NCI-H1105 treated with DMSO at 0.1 percent for 48 hours (cell line): ENCODE results near the gene CUL3.

ENCODE experiments used
- DNase-seq: peaks from one replicate; lab custom pipeline; 2025; lab: John Stamatoyannopoulos, UW

The CUL3 gene

GRCh38 chr2:224580248-224580647 lies 4.9 kb downstream of the CUL3 start:
- no peak for DNase-seq

DNA sequence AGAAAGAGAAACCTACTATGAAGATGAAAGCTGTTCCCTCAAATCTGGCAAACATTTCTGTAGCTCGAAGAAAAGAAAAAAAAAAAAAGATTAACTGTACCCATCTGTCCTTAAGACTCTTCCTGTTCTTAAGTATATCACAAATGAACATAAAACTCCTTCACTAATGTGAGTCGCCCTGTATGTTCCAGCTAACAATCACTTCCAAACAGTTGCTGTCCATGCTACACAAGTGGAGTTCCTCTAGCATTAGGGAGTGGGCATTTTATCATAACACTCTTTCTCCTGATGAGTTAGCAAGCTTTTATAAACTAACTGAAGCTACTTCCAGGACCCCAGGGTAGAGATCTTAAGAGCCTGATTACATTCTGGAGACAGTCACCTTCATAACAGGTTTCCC lies 5.8 kb downstream of the CUL3 start:
- no peak for DNase-seq

- no peak for DNase-seq
Measured at GRCh38 chr2:224577541-224577940, 7.6 kb downstream of the CUL3 start.

DNA sequence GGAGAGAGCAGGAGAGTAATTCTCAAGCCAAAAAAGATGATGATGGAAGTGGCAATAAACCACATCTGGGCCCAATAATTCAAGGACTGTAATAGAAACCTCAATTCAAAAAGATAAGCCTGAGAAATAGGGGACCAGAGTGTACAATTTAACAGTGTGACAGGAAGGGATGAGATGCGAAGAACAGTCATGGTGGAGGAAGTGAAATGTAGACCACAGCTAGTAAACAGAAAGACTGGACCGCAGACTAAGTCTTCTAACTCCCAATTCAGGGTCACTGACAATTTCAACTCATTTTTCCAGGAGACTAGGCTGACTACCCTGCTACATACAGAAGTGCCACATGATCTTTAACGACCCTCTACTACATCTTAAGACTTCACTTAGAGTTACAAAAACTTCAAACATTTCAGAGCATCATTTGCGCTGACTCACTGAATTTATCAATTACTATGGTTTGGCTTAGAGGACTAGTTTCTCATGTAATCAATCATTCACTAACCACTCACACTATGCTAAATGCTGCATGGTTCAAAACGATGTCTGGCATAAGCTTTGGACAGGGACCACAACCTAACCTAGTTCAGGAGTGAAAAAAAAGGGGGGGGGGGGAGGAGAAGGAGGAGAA lies 9.0 kb downstream of the CUL3 start:
- DNase-seq = no peak

- DNase-seq = no peak
Measured at GRCh38 chr2:224574423-224575084, 10.6 kb downstream of the CUL3 start.

- DNase-seq = no peak
Measured at GRCh38 chr2:224573724-224574123, 11.4 kb downstream of the CUL3 start.

- no peak for DNase-seq
Measured at GRCh38 chr2:224572338-224572737, 12.8 kb downstream of the CUL3 start.

GRCh38 chr2:224570328-224570993 lies 14.7 kb downstream of the CUL3 start:
- DNase-seq = no peak

GRCh38 chr2:224569654-224570053 lies 15.5 kb downstream of the CUL3 start:
- no peak for DNase-seq

DNA sequence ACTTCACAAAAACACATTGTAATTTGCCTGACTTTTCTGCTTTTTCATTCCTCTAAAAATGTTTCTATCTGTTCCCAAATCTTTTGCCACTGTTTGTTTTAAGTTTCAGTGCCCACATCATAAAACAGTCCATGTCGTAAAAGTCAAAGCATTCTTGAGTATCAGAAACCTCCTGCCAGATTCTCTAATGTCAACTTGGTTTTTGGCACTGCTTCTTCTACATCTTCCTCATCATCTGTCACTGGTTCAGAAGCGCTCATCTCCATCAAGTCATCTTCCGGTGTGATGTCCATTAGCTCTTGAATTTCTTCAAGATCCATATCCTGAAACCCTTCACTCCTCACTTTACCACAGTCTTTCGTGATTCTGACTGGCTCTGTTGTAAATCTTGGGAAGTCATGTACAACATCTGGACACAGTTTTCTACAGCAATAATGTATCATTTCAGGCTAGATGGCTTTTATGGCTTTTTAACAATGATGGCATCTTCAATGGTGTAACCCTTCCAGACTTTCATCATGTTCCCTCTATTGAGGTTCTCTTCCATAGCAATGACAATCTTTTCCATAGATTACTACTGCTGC lies 19.6 kb downstream of the CUL3 start:
- DNase-seq = no peak

- no peak for DNase-seq
Measured at GRCh38 chr2:224563537-224563936, 21.6 kb downstream of the CUL3 start.

GRCh38 chr2:224562831-224563230 lies 22.3 kb downstream of the CUL3 start:
- DNase-seq = no peak

DNA sequence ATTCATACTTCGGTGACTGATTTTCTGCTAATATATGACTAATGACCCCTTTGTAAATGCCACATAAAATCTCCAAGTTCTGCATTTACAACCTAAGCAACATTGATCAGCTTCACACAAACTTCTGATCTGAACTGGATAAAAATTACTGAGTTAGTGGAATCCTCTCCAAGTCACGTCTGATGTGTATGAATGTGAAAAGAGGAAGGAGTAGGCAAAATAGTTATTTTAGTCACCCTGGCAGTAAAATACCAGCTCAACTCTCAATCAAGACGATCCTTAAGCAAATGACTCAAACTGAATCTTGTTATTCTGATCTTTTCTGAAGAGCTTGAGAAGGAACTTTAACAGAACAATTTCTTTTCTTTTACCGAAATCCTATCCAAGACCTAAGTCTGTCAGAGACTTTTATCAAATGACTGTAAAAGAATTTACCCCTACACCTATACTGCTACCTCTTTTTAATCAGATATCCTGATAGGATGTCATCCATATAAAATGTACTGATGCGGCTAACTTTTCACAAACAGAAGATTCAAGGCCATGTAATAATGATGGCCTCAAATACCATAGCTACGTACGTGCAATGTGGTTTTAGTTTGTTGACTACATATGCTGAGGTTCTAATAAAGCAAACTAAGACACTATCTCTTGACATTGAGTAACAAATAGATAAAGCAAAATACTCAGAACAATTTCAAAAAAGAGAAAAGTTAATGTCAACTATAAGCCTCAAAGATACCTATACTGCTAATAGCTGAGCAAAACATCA lies 23.7 kb downstream of the CUL3 start:
- no peak for DNase-seq

GRCh38 chr2:224560549-224560948 lies 24.6 kb downstream of the CUL3 start:
- no peak for DNase-seq

DNA sequence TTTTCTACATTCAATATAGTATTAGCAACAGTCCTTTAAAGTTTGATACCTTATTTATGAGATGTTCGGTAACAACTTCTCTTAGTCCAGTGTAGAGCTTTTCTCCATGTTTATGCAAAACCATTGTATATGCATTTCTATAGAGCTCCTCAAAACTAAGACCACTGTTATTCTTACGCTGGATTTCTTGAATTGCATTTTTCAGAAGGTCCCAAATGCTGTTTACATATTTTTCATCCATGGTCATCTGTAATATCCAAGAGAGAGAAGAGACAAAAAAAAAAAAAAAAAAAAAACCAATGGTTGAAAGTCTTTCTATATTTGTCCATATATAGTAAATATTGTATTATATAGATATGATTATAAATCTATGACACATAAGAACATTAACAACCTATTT lies 27.6 kb downstream of the CUL3 start:
- DNase-seq = no peak

DNA sequence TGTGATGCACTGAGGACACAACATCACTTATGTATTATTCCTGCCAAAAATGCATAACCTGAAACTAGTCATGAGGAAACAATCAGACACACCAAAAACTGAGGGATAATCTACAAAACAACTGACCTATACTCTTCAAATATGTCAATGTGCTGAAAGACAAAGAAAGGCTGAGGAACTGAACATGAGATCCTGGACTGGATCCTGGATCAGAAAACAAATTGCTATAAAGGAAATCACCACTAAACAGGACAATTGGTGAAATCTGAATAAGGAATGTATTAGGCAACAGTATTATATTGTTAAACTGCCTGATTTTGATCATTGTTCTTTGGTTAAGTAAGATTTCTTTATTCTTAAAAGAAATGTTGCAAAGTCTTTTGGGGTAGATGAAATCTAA lies 28.8 kb downstream of the CUL3 start:
- DNase-seq = no peak

DNA sequence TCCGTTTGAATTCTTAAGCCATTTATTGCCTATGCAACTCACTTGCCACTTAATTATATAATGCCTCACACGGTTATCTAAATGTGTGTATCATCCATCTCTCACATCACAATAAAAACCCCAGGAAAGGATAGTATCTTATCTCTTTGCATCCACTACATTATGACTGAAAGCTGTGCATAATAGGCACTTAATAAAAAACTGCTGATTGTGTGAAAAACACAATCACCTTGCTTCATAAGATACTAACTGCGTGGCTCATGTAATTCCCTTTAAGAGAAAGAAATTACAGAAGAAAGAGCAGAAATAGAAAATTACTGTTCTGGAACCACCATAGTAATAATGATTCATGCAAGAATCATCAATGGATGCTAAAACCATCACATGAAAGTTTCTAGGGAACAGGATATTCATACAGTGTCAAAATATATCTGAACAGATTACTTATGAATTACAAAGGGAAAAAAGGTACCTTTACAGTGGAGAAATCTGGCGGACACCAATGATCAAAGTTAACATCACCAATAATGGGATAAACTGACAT lies 29.3 kb downstream of the CUL3 start:
- DNase-seq = no peak

GRCh38 chr2:224552771-224553170 lies 32.4 kb downstream of the CUL3 start:
- no peak for DNase-seq

- DNase-seq = no peak
Measured at GRCh38 chr2:224551693-224552092, 33.5 kb downstream of the CUL3 start.

GRCh38 chr2:224546926-224547325 lies 38.2 kb downstream of the CUL3 start:
- no peak for DNase-seq

DNA sequence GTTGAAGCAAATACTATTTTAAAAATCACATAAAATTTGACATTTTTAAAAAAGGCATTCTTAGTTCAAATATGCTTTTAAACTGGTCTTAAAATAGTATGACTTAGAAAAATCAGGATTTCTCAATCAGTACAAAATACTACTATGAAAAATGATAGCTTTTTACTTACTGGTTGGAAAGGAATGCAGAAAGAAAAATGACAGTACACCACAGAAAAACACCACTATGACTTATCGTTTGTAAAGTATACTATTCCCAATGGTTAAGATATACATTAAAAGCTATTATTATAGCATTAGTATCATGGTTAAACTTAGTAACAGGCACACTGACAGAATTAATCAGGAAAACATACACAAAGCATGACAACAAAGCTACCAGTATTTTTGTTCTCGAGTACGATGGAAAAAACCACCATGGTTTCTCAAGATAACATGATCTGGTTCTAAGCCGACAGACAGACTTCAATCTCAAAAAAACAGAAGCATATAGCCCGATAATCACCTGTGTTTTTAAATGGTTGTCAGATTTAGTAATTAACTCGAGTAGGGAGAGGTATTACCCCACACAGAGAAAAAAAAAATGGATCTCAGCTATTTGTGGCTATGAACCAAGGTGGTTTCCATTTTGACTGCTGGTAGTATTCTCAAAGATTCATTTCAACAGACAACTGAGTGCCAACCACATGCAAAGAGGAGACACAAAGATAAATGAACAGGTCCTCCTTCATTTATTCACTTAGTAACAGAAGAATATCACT lies 39.1 kb downstream of the CUL3 start:
- DNase-seq = no peak
